H7 (cell line): ENCODE measurements around the gene CSDE1. TPM values are rescaled to one million over a fixed set of nuclear protein-coding genes. Genes with fewer than 3 reads are reported as not detected.
A peak's percentile ranks its signal among the peaks of the same experiment; 100 is the strongest.

Experiments used
- DNase-seq: peaks from one replicate; pipeline ENCODE4 v3.0.0; 2012
- H3K27me3 ChIP-seq: 2 replicates; pipeline ENCODE4 v1.6.0; 2011; ENCODE audit warnings: mild to moderate bottlenecking, low read length; ENCODE audit not compliant: control insufficient read depth, insufficient read depth
- H3K36me3 ChIP-seq: replicated peaks from 2 replicates; pipeline ENCODE4 v1.5.1; 2011; ENCODE audit warnings: low read length; ENCODE audit not compliant: control insufficient read depth, insufficient read depth
- H3K4me3 ChIP-seq: 2 replicates; pipeline ENCODE4 v1.5.1; 2011; ENCODE audit warnings: low read depth, mild to moderate bottlenecking, control low read depth, low read length, moderate library complexity; ENCODE audit not compliant: insufficient read depth
- total RNA-seq: library from RNA; depleted of rRNA; stranded (reverse); fragments of >200 nt; shearing (Covaris generic); gene quantifications from 2 replicates; pipeline ENCODE4 v1.2.3, GENCODE V29; 2014; rRNA removed

Gene CSDE1
- total RNA-seq, 1 experiment from 2014 or later = 427 TPM

- peak; percentile 97 for DNase-seq
- Histone ChIP-seq H3K4me3 (peak overlapping the region; percentile 93), H3K27me3 (peaks cover 18% of the 10 kb centered on the region; the same call in 1 of the 2 replicates), H3K36me3 (no peaks in the 10 kb centered on the region)
Observed at GRCh38 chr1:114670083-114671010, 87.4 kb downstream of the CSDE1 start.

DNA sequence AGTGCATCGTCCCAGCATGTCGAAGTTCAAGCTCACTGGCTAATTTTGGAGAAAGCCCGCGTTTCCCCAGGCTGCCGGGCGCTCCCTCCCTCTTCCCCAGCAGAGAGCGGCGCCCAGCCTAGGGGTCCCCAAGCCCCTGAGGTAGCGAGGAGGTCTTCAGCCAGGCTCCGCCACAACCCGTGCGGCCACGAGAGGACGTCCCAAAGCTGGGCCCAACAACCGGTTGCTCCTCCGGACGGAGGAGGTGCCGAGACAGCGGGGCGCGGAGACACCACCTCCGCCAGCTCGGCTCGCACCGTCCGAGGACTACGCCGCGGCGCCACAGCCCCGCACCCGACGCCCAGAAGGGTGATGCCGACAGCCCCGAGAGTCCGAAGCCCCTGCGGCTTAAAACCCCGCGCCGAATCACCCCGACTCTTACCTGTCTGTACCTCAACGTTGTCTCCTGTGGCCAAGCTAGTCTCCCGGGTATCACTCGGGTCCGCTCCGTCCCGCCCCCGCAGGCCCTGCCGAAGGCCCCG, 88.2 kb downstream of the CSDE1 start, which contains the start of gene DENND2C:
DENND2C (minus strand) TSS at position 488 of the 521 bp plus-strand sequence. CDS start 44,065 bp downstream, outside the sequence.
- Histone ChIP-seq H3K27me3 (peaks cover 18% of the 10 kb centered on the region; the same call in 1 of the 2 replicates), H3K36me3 (no peaks in the 10 kb centered on the region), H3K4me3 (peak within 1 kb of the TSS; percentile 93)
- DNase-seq = peak; percentile 83

DNA sequence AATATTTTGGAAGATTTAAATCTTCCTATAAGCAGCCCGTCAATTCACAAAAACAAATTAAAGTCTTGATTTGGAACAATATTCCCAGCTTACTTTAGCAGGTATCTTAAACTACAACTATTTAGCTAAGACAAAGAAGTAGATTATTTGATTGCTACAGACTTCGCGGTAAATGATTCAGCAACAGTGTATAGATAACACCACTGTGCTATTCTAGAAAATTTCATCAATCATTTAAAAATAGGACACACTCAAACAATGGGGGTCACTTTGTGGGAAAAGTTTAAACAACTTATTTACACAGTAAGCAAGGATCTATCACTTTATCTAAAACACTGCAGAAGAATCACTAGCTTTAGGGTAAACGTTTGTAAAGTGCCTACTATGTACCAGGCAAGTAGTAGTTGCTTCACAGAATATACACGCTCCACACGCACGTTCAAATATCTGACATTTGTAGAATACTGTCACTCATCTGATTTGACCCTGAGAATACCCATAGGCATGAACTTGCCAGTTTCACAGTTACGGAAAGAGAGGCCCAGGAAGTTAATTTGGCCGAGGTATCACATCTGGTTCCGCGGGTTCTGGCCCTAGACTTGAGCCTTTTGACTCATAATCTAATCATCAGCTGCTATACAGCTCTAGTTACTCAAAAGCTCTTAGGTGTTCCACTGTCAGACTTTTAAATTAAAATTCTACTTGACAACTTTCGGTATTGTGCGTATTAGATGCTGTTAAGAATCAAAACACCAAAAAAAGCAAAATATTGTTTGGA, 88.8 kb downstream of the CSDE1 start:
- peak; percentile 19 for DNase-seq
- Histone ChIP-seq H3K4me3 (peak overlapping the region; percentile 93), H3K27me3 (peaks cover 15% of the 10 kb centered on the region; the same call in 1 of the 2 replicates), H3K36me3 (no peaks in the 10 kb centered on the region)

- Histone ChIP-seq H3K36me3 (no peaks in the 10 kb centered on the region), H3K27me3 (peaks cover 14% of the 10 kb centered on the region; the same call in 1 of the 2 replicates), H3K4me3 (no peak overlapping the region)
- DNase-seq = no peak
Observed at GRCh38 chr1:114668373-114668772, 89.4 kb downstream of the CSDE1 start.

DNA sequence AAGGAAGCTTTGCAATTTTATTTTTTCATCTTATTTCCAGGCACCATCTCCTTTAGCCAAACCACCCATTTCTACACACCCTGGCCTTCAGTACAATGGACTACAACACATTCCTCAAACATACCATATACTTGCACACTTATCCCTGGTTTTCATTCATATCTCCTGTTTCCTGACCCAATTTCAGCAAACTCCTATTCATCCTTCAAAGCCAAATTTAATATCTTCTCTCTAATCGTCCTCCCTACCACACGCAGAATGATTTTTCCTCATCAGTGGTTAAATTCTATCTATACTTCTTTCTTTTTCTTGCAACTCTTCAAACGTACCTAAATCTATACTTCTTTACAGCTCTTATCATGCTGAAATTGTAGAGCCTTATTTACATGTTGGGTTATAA, 90.8 kb downstream of the CSDE1 start:
- Histone ChIP-seq H3K27me3 (peaks cover 10% of the 10 kb centered on the region; the same call in 1 of the 2 replicates), H3K36me3 (no peaks in the 10 kb centered on the region), H3K4me3 (no peak overlapping the region)
- no peak for DNase-seq

Other genes starting within 250 kb of the CSDE1 start
- 43.2 and 66.5 TPM in 2 replicates for gene TRIM33, start 246.8 kb downstream of the CSDE1 start, total RNA-seq
- gene BCAS2, start 176.4 kb downstream of the CSDE1 start, total RNA-seq = 50.0 and 66.3 TPM in 2 replicates
- gene DENND2C, start 87.9 kb downstream of the CSDE1 start, total RNA-seq = 1.7 and 2.1 TPM in 2 replicates
- 0.10 TPM in 1 of 2 replicates, not detected in the other for gene AMPD1, start 62.4 kb downstream of the CSDE1 start, total RNA-seq
- 104 and 108 TPM in 2 replicates for gene NRAS, start 41.2 kb downstream of the CSDE1 start, total RNA-seq
- 105 and 123 TPM in 2 replicates for gene SIKE1, start 22.7 kb upstream of the CSDE1 start, total RNA-seq
- gene SYCP1, start 96.9 kb upstream of the CSDE1 start, total RNA-seq = not detected in 2 replicates